HCT116 (cell line): ENCODE results near the gene DHX30.

Source experiments
- EZH2 ChIP-seq: fragments of 200-600 bp; sonication (generic); IDR thresholded peaks from 2 replicates; pipeline ENCODE4 v1.6.1; 2017; ENCODE audit warnings: antibody characterized with exemption, mixed run types
- TF ChIP-seq, protein P1 (sequence below), 3 experiments: fragments of 200-600 bp in 1 of 3; sonication (generic) in 1 of 3; IDR thresholded peaks in 2 of 3; conservative IDR thresholded peaks in 1 of 3; 2 replicates each; pipeline ENCODE4 v1.5.1; 2012 to 2017; ENCODE audit warnings: low read depth in 2 of 3, low read length in 2 of 3, antibody characterized with exemption in 1 of 3, borderline replicate concordance in 1 of 3, control low read depth in 1 of 3, mild to moderate bottlenecking in 1 of 3, mixed read lengths in 1 of 3, mixed run types in 1 of 3, moderate library complexity in 1 of 3; ENCODE audit not compliant: insufficient read depth in 1 of 3

DNA sequence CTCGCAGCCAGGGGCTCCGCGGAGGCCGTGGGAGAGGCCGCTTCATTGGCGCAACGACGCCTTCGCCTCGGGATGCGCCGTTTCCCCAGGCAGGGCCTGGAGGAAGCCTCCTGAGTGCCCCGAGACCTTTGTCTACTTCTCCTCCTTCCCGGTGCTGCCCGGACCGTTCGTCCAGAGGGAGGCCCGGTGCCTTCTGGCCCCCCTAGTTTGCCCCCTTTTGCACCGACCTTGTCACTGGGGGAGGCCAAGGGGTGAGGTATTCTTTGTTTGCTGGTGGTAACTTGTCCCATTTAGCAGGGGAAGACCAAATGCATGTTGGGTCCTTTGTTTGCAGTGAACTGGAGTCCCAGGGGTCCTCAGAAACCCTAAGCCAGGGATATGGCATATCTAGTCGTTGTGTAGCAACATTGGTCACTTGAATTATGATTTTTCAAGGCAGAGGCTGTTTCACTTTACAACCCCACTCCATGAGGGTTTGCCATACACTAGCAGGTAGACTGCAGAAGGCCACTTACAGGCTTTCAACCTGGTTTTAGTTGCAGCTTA lies 615 bp downstream of the DHX30 start:
- TF ChIP-seq, protein P1, sequence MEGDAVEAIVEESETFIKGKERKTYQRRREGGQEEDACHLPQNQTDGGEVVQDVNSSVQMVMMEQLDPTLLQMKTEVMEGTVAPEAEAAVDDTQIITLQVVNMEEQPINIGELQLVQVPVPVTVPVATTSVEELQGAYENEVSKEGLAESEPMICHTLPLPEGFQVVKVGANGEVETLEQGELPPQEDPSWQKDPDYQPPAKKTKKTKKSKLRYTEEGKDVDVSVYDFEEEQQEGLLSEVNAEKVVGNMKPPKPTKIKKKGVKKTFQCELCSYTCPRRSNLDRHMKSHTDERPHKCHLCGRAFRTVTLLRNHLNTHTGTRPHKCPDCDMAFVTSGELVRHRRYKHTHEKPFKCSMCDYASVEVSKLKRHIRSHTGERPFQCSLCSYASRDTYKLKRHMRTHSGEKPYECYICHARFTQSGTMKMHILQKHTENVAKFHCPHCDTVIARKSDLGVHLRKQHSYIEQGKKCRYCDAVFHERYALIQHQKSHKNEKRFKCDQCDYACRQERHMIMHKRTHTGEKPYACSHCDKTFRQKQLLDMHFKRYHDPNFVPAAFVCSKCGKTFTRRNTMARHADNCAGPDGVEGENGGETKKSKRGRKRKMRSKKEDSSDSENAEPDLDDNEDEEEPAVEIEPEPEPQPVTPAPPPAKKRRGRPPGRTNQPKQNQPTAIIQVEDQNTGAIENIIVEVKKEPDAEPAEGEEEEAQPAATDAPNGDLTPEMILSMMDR (IDR thresholded peaks at IDR 0.05 in 2 of 3, conservative IDR thresholded peaks at IDR 0.05 in 1 of 3; ENCODE audit: borderline replicate concordance in 1 of 3, insufficient read depth in 1 of 3, low read depth in 2 of 3, low read length in 2 of 3), result no peak
- no peak for TF ChIP-seq EZH2
